Hepatocyte (in vitro differentiated cells): ENCODE measurements around the gene GALNT7. TPM values are rescaled to one million over a fixed set of nuclear protein-coding genes. Genes with fewer than 3 reads are reported as not detected.

ENCODE experiments used
- DNase-seq: peaks from one replicate; pipeline ENCODE4 v3.0.0-alpha.2; 2016; ENCODE audit warnings: low spot score
- H2AFZ ChIP-seq: fragments of 200-600 bp; sonication (generic); 2 replicates; pipeline ENCODE4 v1.6.0; 2016; ENCODE audit warnings: antibody characterized with exemption, mild to moderate bottlenecking
- H3K27ac ChIP-seq: fragments of 200-600 bp; sonication (generic); 2 replicates; pipeline ENCODE4 v1.5.1; 2016; ENCODE audit warnings: mild to moderate bottlenecking
- H3K27me3 ChIP-seq: fragments of 200-600 bp; sonication (generic); 2 replicates; pipeline ENCODE4 v1.6.1; 2016
- H3K36me3 ChIP-seq: fragments of 200-600 bp; sonication (generic); replicated peaks from 2 replicates; pipeline ENCODE4 v1.5.1; 2016; ENCODE audit warnings: low read depth; ENCODE audit not compliant: insufficient read depth
- H3K4me1 ChIP-seq: fragments of 200-600 bp; sonication (generic); 2 replicates; pipeline ENCODE4 v1.5.1; 2016; ENCODE audit warnings: mild to moderate bottlenecking, moderate library complexity; ENCODE audit not compliant: insufficient read depth
- H3K4me2 ChIP-seq: fragments of 200-600 bp; sonication (generic); 2 replicates; pipeline ENCODE4 v1.6.0; 2016
- H3K4me3 ChIP-seq: fragments of 200-600 bp; sonication (generic); 2 replicates; pipeline ENCODE4 v1.5.1; 2016; ENCODE audit warnings: mild to moderate bottlenecking
- H3K79me2 ChIP-seq: fragments of 200-600 bp; sonication (generic); 2 replicates; pipeline ENCODE4 v1.6.0; 2017; ENCODE audit warnings: mild to moderate bottlenecking
- H3K9me2 ChIP-seq: fragments of 200-600 bp; sonication (generic); replicated peaks from 2 replicates; pipeline ENCODE4 v1.6.0; 2017; ENCODE audit warnings: mild to moderate bottlenecking; ENCODE audit not compliant: insufficient read depth
- H3K9me3 ChIP-seq: fragments of 200-600 bp; sonication (generic); 2 replicates; pipeline ENCODE4 v1.5.1; 2016; ENCODE audit warnings: low read depth, mild to moderate bottlenecking
- H4K20me1 ChIP-seq: fragments of 200-600 bp; sonication (generic); 2 replicates; pipeline ENCODE4 v1.6.0; 2016; ENCODE audit warnings: mild to moderate bottlenecking; ENCODE audit not compliant: insufficient read depth, poor library complexity, severe bottlenecking
- CTCF ChIP-seq: fragments of 200-600 bp; sonication (generic); IDR thresholded peaks from 2 replicates; pipeline ENCODE4 v1.5.1; 2016; ENCODE audit warnings: antibody characterized with exemption, mild to moderate bottlenecking; ENCODE audit not compliant: poor library complexity
- EZH2 ChIP-seq: fragments of 200-600 bp; sonication (generic); IDR thresholded peaks from 2 replicates; pipeline ENCODE4 v1.6.1; 2016; ENCODE audit warnings: antibody characterized with exemption, mild to moderate bottlenecking, borderline replicate concordance
- EZH2phosphoT487 ChIP-seq: fragments of 200-600 bp; sonication (generic); IDR thresholded peaks from one replicate; pipeline ENCODE4 v1.6.1; 2018; ENCODE audit warnings: antibody characterized with exemption, mild to moderate bottlenecking, low read depth, moderate library complexity; ENCODE audit not compliant: unreplicated experiment, severe bottlenecking
- WGBS: methylation state at CpG from one replicate; pipeline ENCODE4 v1.1.6; 2016; ENCODE audit warnings: low lambda C conversion rate; ENCODE audit errors: missing lambda C conversion rate; 5-methylcytosine and 5-hydroxymethylcytosine counted together
- polyA plus RNA-seq: library from polyadenylated mRNA; unstranded; fragments of >200 nt; fragmentation: Nextera tagmentation; extraction: Ambion mirVana; gene quantifications from 2 replicates; pipeline ENCODE4 v1.2.1, GENCODE V29; 2016
- total RNA-seq: library from RNA; depleted of rRNA; stranded (reverse); fragments of >200 nt; gene quantifications from 2 replicates; pipeline ENCODE4 v1.2.3, GENCODE V29; 2014

GALNT7 gene
- total and polyA plus RNA-seq, 2 experiments from 2014 or later: 23.7 to 44.6 TPM

GRCh38 chr4:173124209-173124865, 44.3 kb upstream of the GALNT7 start:
- Histone ChIP-seq H3K9me2 (no peaks in the 10 kb centered on the region), H3K4me3 (no peak overlapping the region), H3K36me3 (no peaks in the 10 kb centered on the region), H2AFZ (no peak overlapping the region), H3K79me2 (no peaks in the 10 kb centered on the region), H4K20me1 (no peaks in the 10 kb centered on the region), H3K27me3 (no peaks in the 10 kb centered on the region), H3K4me2 (no peak overlapping the region), H3K9me3 (no peaks in the 10 kb centered on the region), H3K27ac (no peak overlapping the region), H3K4me1 (no peaks in the 10 kb centered on the region)
- no peak for TF ChIP-seq EZH2phosphoT487
- WGBS: 90% methylated on average over 7 of the region's 7 CpGs
- DNase-seq: no peak

GRCh38 chr4:173125216-173125812, 43.3 kb upstream of the GALNT7 start:
- Histone ChIP-seq H3K36me3 (no peaks in the 10 kb centered on the region), H3K4me2 (no peak overlapping the region), H2AFZ (no peak overlapping the region), H3K4me1 (no peaks in the 10 kb centered on the region), H3K9me2 (no peaks in the 10 kb centered on the region), H3K4me3 (no peak overlapping the region), H3K9me3 (no peaks in the 10 kb centered on the region), H3K27me3 (no peaks in the 10 kb centered on the region), H3K79me2 (no peaks in the 10 kb centered on the region), H4K20me1 (no peaks in the 10 kb centered on the region), H3K27ac (no peak overlapping the region)
- no peak for DNase-seq
- WGBS: 79% methylated on average over 4 of the region's 4 CpGs
- TF ChIP-seq EZH2 (no peak), EZH2phosphoT487 (no peak), CTCF (no peak)

GRCh38 chr4:173128199-173128890, 40.3 kb upstream of the GALNT7 start:
- no peak overlapping the region for H3K4me3 ChIP-seq
- H3K27me3 ChIP-seq: no peaks in the 10 kb centered on the region
- H4K20me1 ChIP-seq: no peaks in the 10 kb centered on the region
- no peaks in the 10 kb centered on the region for H3K9me2 ChIP-seq
- no peaks in the 10 kb centered on the region for H3K79me2 ChIP-seq
- no peaks in the 10 kb centered on the region for H3K36me3 ChIP-seq
- no peaks in the 10 kb centered on the region for H3K9me3 ChIP-seq
- 90% methylated on average over 6 of the region's 6 CpGs for WGBS
- TF ChIP-seq EZH2 (no peak), EZH2phosphoT487 (no peak), CTCF (no peak)
- no peak overlapping the region for H3K27ac ChIP-seq
- DNase-seq: no peak
- H3K4me2 ChIP-seq: no peak overlapping the region
- H3K4me1 ChIP-seq: no peaks in the 10 kb centered on the region
- no peak overlapping the region for H2AFZ ChIP-seq

GRCh38 chr4:173130687-173131086, 37.9 kb upstream of the GALNT7 start:
- no peak for TF ChIP-seq EZH2phosphoT487
- no peak for TF ChIP-seq EZH2
- TF ChIP-seq CTCF: no peak

More at GRCh38 chr4:173130687-173131086, 37.9 kb upstream of the GALNT7 start:
- Histone ChIP-seq H3K27ac (no peak overlapping the region), H4K20me1 (no peaks in the 10 kb centered on the region), H3K4me1 (no peaks in the 10 kb centered on the region), H2AFZ (no peak overlapping the region), H3K36me3 (no peaks in the 10 kb centered on the region), H3K79me2 (no peaks in the 10 kb centered on the region), H3K4me2 (no peak overlapping the region), H3K9me2 (no peaks in the 10 kb centered on the region), H3K9me3 (no peaks in the 10 kb centered on the region), H3K4me3 (no peak overlapping the region), H3K27me3 (no peaks in the 10 kb centered on the region)
- DNase-seq: no peak
- WGBS: 93% methylated on average over 5 of the region's 5 CpGs
